Transverse colon (tissue), 4 donors: ENCODE results near the gene PPARGC1A. TPM values are rescaled to one million over a fixed set of nuclear protein-coding genes. Genes with fewer than 3 reads are reported as not detected.

Experiments
- DNase-seq: peaks from one replicate; pipeline ENCODE4 v3.0.0-alpha.2; 2019
- H3K27ac ChIP-seq, 4 donors: fragments of 200-600 bp; sonication (generic); 2 replicates each; pipeline ENCODE4 v1.5.1; 2016 to 2018; ENCODE audit warnings: inconsistent platforms in 4 of 4
- H3K27me3 ChIP-seq: fragments of 200-600 bp; sonication (generic); 2 replicates; pipeline ENCODE4 v1.5.1; 2017; ENCODE audit warnings: inconsistent platforms
- H3K36me3 ChIP-seq, 4 donors: fragments of 200-600 bp; sonication (generic); 2 replicates each; pipeline ENCODE4 v1.5.1; 2017 to 2019; ENCODE audit warnings: inconsistent platforms in 4 of 4
- H3K4me1 ChIP-seq, 4 donors: fragments of 200-600 bp; sonication (generic); 2 replicates each; pipeline ENCODE4 v1.5.1; 2017 to 2020; ENCODE audit warnings: inconsistent platforms in 4 of 4
- H3K4me3 ChIP-seq, 4 donors: fragments of 200-600 bp; sonication (generic); 1 replicate in 1 of 4; 2 replicates in 3 of 4; pipeline versions ENCODE4 v1.5.1 to v1.6.1; 2017 to 2019; ENCODE audit warnings: inconsistent platforms in 4 of 4
- H3K9me3 ChIP-seq, 2 donors: fragments of 200-600 bp; sonication (generic); 2 replicates each; pipeline ENCODE4 v1.5.1; 2017 to 2019; ENCODE audit warnings: inconsistent platforms in 2 of 2
- CTCF ChIP-seq, 5 experiments: fragments of 200-600 bp in 3 of 5; fragments of 450-650 bp in 2 of 5; sonication (generic) in 3 of 5; IDR thresholded peaks; 1 replicate in 2 of 5; 2 replicates in 3 of 5; pipeline ENCODE4 v1.5.1; 2016 to 2017; ENCODE audit warnings: antibody characterized with exemption in 5 of 5, inconsistent platforms in 3 of 5, mild to moderate bottlenecking in 2 of 5, moderate library complexity in 1 of 5
- EP300 ChIP-seq: sonication (generic); formaldehyde crosslinking; IDR thresholded peaks from one replicate; pipeline ENCODE4 v1.6.1; 2017; ENCODE audit warnings: antibody characterized with exemption, low read depth
- POLR2A ChIP-seq: fragments of 450-650 bp; IDR thresholded peaks from one replicate; pipeline ENCODE4 v1.6.1; 2016; ENCODE audit warnings: antibody characterized with exemption, mild to moderate bottlenecking, moderate library complexity
- POLR2AphosphoS5 ChIP-seq, 3 donors: sonication (generic); formaldehyde crosslinking; IDR thresholded peaks; one replicate each; pipeline ENCODE4 v1.6.1; 2016; ENCODE audit warnings: antibody characterized with exemption in 3 of 3
- WGBS, 2 donors: methylation state at CpG; one replicate each; pipeline ENCODE4 v1.1.5; 2018; ENCODE audit warnings: low coverage in 1 of 2; 5-methylcytosine and 5-hydroxymethylcytosine counted together
- in situ Hi-C, 4 donors: fragments of 200-750 bp; cut with MboI; loops; one replicate each; pipeline versions ENCODE4 v1.15.0 to v1.15.1; 2017; ENCODE audit warnings: low sequenced_read_pairs in 3 of 4, low pct_ligation_motif_present in 1 of 4, low pct_unique_long_range_greater_than_20kb in 1 of 4
- intact Hi-C: fragments of 100-400 bp; cut with DNase I; formaldehyde crosslinking; loops from one replicate; pipeline ENCODE4 v1.15.1; 2023; ENCODE audit warnings: low total_unique reads
- total RNA-seq, 4 donors: library from RNA; depleted of rRNA; stranded (reverse); fragments of >200 nt; gene quantifications; one replicate each; pipeline ENCODE4 v1.1.0, GENCODE V29; 2016

The PPARGC1A gene
- total RNA-seq, 4 donors from 2014 or later, result 63.7 to 4,431 (median 108) TPM

DNA sequence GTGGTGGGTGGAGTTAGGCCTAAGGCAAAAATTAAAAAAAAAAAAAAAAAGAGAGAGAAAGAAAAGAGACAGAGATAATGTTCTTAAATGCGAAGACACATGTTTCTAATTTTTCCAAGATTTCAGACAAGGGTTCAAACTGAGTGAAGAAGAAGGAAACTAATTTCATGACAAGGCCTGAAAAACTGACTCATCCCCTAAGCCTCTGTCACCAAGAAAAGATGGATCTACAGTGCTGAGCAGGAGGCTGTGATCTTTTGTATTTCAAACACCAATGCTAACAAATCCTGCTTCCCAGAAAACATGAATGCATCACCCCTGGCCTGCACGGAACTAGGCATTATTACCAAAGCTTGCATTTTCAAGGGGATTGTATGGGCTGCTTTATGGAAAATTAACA is 75.3 kb downstream of the PPARGC1A start:
- Histone ChIP-seq H3K4me1 (peaks cover 0 to 4% (median 2%) of the 10 kb centered on the region in 4 donors), H3K27ac (no peak overlapping the region), H3K9me3 (no peaks in the 10 kb centered on the region), H3K36me3 (peaks cover 0 to 6% (median 0%) of the 10 kb centered on the region in 4 donors), H3K4me3 (no peak overlapping the region), H3K27me3 (no peaks in the 10 kb centered on the region)
- 97 to 100% methylated on average over 1 to 2 of the region's 2 CpGs for WGBS, 2 donors
- no peak for DNase-seq
- TF ChIP-seq POLR2AphosphoS5 (IDR thresholded peaks at IDR 0.05) (no peak), EP300 (no peak), POLR2A (no peak), CTCF (IDR thresholded peaks at IDR 0.05) (no peak)
- in situ Hi-C loops (no loop called here), intact Hi-C loops (no loop called here)

DNA sequence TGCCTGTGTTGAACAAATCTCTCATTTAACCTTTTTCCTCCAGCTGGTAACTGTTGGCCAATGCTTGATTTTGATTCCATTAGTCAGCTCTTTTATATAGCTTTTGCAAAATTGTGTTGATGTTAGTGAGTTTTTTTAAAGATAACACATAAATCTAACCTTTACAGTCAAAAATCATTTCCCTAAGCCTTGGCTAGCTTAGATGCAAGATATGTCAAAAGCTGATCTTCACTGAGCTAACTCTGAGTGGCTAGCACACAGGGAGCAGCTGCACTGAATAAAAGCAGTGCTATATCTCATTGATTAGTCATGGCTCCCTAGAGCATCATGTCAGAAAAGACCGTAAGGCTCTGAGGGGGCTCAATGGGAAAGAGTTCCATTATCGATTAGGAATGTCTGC is 78.7 kb downstream of the PPARGC1A start:
- in situ Hi-C loops, result no loop called here
- TF ChIP-seq CTCF (IDR thresholded peaks at IDR 0.05) (no peak), POLR2AphosphoS5 (IDR thresholded peaks at IDR 0.05) (no peak), EP300 (no peak), POLR2A (no peak)

GRCh38 chr4:23805450-23805851 is 84.4 kb downstream of the PPARGC1A start:
- Histone ChIP-seq H3K27ac (no peak overlapping the region), H3K4me1 (no peaks in the 10 kb centered on the region), H3K27me3 (no peaks in the 10 kb centered on the region), H3K9me3 (no peaks in the 10 kb centered on the region), H3K36me3 (peaks cover 0 to 15% (median 3%) of the 10 kb centered on the region in 4 donors), H3K4me3 (no peak overlapping the region)
- no peak for TF ChIP-seq CTCF (IDR thresholded peaks at IDR 0.05)
- no peak for TF ChIP-seq POLR2AphosphoS5 (IDR thresholded peaks at IDR 0.05)
- no peak for TF ChIP-seq POLR2A
- no peak for TF ChIP-seq EP300
- intact Hi-C loops (no loop called here), in situ Hi-C loops (no loop called here)
- 64 to 78% methylated on average over 2 to 5 of the region's 5 CpGs for WGBS, 2 donors
- no peak for DNase-seq

More for the DNA sequence above, 78.7 kb downstream of the PPARGC1A start:
- peaks cover 0 to 17% (median 3%) of the 10 kb centered on the region in 4 donors for H3K36me3 ChIP-seq
- H3K4me1 ChIP-seq, result no peaks in the 10 kb centered on the region
- WGBS, 2 donors, result 79% methylated on average over 2 of the region's 2 CpGs; no CpG with 5 or more reads in 1 of the 2 donors
- H3K27me3 ChIP-seq, result no peaks in the 10 kb centered on the region
- no peaks in the 10 kb centered on the region for H3K9me3 ChIP-seq
- H3K4me3 ChIP-seq, result no peak overlapping the region
- H3K27ac ChIP-seq, result no peak overlapping the region
- DNase-seq, result no peak
- intact Hi-C loops, result no loop called here

- Histone ChIP-seq H3K27ac (no peak overlapping the region), H3K27me3 (no peaks in the 10 kb centered on the region), H3K4me1 (no peaks in the 10 kb centered on the region), H3K4me3 (no peak overlapping the region), H3K36me3 (no peaks in the 10 kb centered on the region), H3K9me3 (no peaks in the 10 kb centered on the region)
- 71 to 76% methylated on average over 2 to 5 of the region's 5 CpGs for WGBS, 2 donors
- TF ChIP-seq POLR2A (no peak), CTCF (IDR thresholded peaks at IDR 0.05) (no peak), POLR2AphosphoS5 (IDR thresholded peaks at IDR 0.05) (no peak), EP300 (no peak)
- DNase-seq, result no peak
- in situ Hi-C loops (no loop called here), intact Hi-C loops (no loop called here)
Observed at GRCh38 chr4:23789762-23790161, 100.1 kb downstream of the PPARGC1A start.
